Mammary epithelial cell (primary cell): Measurements from ENCODE around the gene MYOZ1.

Experiments
- EZH2 ChIP-seq: IDR thresholded peaks from 2 replicates; pipeline ENCODE4 v1.6.1; 2012; ENCODE audit warnings: low read length, inconsistent platforms, borderline replicate concordance
- TF ChIP-seq, protein P1 (sequence below), 2 donors: IDR thresholded peaks in 1 of 2; conservative IDR thresholded peaks in 1 of 2; 2 replicates each; pipeline ENCODE4 v1.5.1; 2011 to 2012; ENCODE audit warnings: inconsistent platforms in 2 of 2, low read length in 2 of 2, mild to moderate bottlenecking in 2 of 2, control low read depth in 1 of 2, low read depth in 1 of 2; ENCODE audit not compliant: insufficient read depth in 1 of 2; ENCODE audit errors: extremely low read depth in 1 of 2

DNA sequence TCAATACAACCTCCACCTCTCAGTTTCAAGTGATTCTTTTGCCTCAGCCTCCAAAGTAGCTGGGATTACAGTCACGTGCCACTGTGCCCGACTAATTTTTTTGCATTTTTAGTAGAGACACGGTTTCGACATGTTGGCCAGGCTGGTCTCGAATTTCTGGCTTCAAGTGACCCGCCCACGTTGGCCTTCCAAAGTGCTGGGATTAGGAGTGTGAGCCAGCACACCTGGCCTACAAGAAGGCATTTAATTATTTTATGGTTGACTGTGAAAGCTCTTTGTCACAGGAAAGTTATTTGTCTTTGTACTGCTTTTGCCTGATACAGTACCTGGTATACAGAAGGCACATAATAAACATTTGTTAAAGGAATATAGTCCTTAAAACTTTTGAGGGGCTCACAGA is 12.9 kb downstream of the MYOZ1 start:
- TF ChIP-seq, protein P1, sequence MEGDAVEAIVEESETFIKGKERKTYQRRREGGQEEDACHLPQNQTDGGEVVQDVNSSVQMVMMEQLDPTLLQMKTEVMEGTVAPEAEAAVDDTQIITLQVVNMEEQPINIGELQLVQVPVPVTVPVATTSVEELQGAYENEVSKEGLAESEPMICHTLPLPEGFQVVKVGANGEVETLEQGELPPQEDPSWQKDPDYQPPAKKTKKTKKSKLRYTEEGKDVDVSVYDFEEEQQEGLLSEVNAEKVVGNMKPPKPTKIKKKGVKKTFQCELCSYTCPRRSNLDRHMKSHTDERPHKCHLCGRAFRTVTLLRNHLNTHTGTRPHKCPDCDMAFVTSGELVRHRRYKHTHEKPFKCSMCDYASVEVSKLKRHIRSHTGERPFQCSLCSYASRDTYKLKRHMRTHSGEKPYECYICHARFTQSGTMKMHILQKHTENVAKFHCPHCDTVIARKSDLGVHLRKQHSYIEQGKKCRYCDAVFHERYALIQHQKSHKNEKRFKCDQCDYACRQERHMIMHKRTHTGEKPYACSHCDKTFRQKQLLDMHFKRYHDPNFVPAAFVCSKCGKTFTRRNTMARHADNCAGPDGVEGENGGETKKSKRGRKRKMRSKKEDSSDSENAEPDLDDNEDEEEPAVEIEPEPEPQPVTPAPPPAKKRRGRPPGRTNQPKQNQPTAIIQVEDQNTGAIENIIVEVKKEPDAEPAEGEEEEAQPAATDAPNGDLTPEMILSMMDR (conservative IDR thresholded peaks at IDR 0.05 in 1 of 2, IDR thresholded peaks at IDR 0.05 in 1 of 2; ENCODE audit: extremely low read depth in 1 of 2, insufficient read depth in 1 of 2, low read depth in 1 of 2, low read length in 2 of 2) = no peak
- no peak for TF ChIP-seq EZH2
